OCI-LY1 (cell line): ENCODE results near the gene CELSR3.
A peak's percentile ranks its signal among the peaks of the same experiment; 100 is the strongest.

Experiments
- H2AFZ ChIP-seq: fragments of 200-600 bp; sonication (generic), shearing (Covaris generic); 2 replicates; pipeline ENCODE4 v1.6.0; 2014; ENCODE audit warnings: antibody characterized with exemption, mild to moderate bottlenecking, low read length
- H3F3A ChIP-seq: fragments of 200-600 bp; sonication (generic), shearing (Covaris generic); 2 replicates; pipeline ENCODE4 v1.6.0; 2014; ENCODE audit warnings: mild to moderate bottlenecking, antibody characterized with exemption, low read length, moderate library complexity; ENCODE audit not compliant: insufficient read depth
- H3K27ac ChIP-seq: fragments of 200-600 bp; sonication (generic); 2 replicates; pipeline ENCODE4 v1.5.1; 2014; ENCODE audit warnings: low read length, mixed run types, mild to moderate bottlenecking, low read depth; ENCODE audit not compliant: poor library complexity, severe bottlenecking
- H3K27me3 ChIP-seq: fragments of 200-600 bp; sonication (generic); 2 replicates; pipeline ENCODE4 v1.6.0; 2014; ENCODE audit warnings: antibody characterized with exemption, mild to moderate bottlenecking, low read length, moderate library complexity; ENCODE audit not compliant: insufficient read depth
- H3K36me3 ChIP-seq: fragments of 200-600 bp; sonication (generic); 2 replicates; pipeline ENCODE4 v1.6.1; 2014; ENCODE audit warnings: mild to moderate bottlenecking, antibody characterized with exemption, low read length, moderate library complexity, mixed read lengths; ENCODE audit not compliant: insufficient read depth
- H3K4me1 ChIP-seq: fragments of 200-600 bp; sonication (generic); 2 replicates; pipeline ENCODE4 v1.5.1; 2014; ENCODE audit warnings: mild to moderate bottlenecking, low read length, moderate library complexity; ENCODE audit not compliant: insufficient read depth, severe bottlenecking
- H3K4me2 ChIP-seq: fragments of 200-600 bp; sonication (generic), shearing (Covaris generic); 2 replicates; pipeline ENCODE4 v1.6.1; 2014; ENCODE audit warnings: low read length
- H3K4me3 ChIP-seq: fragments of 200-600 bp; sonication (generic); 2 replicates; pipeline ENCODE4 v1.5.1; 2014; ENCODE audit warnings: low read length, low read depth, mild to moderate bottlenecking, mixed read lengths; ENCODE audit not compliant: poor library complexity, severe bottlenecking
- H3K79me2 ChIP-seq: fragments of 200-600 bp; shearing (Covaris generic); 2 replicates; pipeline ENCODE4 v1.6.1; 2016; ENCODE audit warnings: mixed run types, low read length, mixed read lengths; ENCODE audit not compliant: insufficient read depth
- H3K9ac ChIP-seq: fragments of 200-600 bp; sonication (generic), shearing (Covaris generic); 2 replicates; pipeline ENCODE4 v1.6.1; 2014; ENCODE audit warnings: mild to moderate bottlenecking, low read length, mixed read lengths
- H3K9me2 ChIP-seq: fragments of 200-600 bp; sonication (generic), shearing (Covaris generic); 2 replicates; pipeline ENCODE4 v1.6.1; 2014; ENCODE audit warnings: low read depth, mild to moderate bottlenecking, low read length, mixed read lengths
- H3K9me3 ChIP-seq: fragments of 200-600 bp; shearing (Covaris generic); 2 replicates; pipeline ENCODE4 v1.6.1; 2014; ENCODE audit warnings: low read length, mixed read lengths
- H4K20me1 ChIP-seq: fragments of 200-600 bp; sonication (generic), shearing (Covaris generic); 2 replicates; pipeline ENCODE4 v1.6.0; 2016; ENCODE audit warnings: mild to moderate bottlenecking, low read length; ENCODE audit not compliant: insufficient read depth
- CTCF ChIP-seq: fragments of 200-600 bp; sonication (generic), shearing (Covaris generic); IDR thresholded peaks from 2 replicates; pipeline ENCODE4 v1.5.1; 2017; ENCODE audit warnings: mild to moderate bottlenecking, antibody characterized with exemption, low read length, moderate library complexity, mixed read lengths
- EZH2 ChIP-seq: fragments of 200-600 bp; sonication (generic), shearing (Covaris generic); IDR thresholded peaks from 2 replicates; pipeline ENCODE4 v1.8.0; 2017; ENCODE audit warnings: borderline replicate concordance, mixed run types, mild to moderate bottlenecking, antibody characterized with exemption, low read length, moderate library complexity, mixed read lengths

Gene CELSR3

DNA sequence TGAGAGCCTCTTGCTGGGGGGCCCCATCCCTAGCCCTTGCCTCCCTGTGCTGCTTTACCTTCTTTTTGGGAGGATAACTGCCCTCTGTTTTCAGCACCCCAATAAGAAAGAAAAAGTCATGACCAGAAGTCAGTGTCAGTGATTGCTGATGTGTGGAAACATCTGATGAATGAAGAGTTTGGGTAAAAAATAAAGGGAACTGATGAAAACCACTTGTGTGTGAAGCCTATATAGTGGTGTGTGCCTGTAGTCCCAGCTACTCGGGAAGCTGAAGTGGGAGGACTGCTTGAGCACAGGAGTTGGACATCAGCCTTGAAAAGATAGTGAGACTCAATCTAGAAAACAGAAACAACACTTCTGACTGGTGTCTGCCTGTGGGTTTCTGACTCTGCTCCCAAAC, 9.8 kb upstream of the CELSR3 start:
- Histone ChIP-seq H3F3A (no peaks in the 10 kb centered on the region), H3K27ac (no peak overlapping the region), H3K4me2 (no peak overlapping the region), H3K4me3 (no peak overlapping the region), H3K9me2 (no peaks in the 10 kb centered on the region), H3K9me3 (no peaks in the 10 kb centered on the region), H2AFZ (no peak overlapping the region), H3K9ac (no peak overlapping the region), H4K20me1 (no peaks in the 10 kb centered on the region), H3K4me1 (no peaks in the 10 kb centered on the region), H3K36me3 (peaks cover 32% of the 10 kb centered on the region), H3K27me3 (no peaks in the 10 kb centered on the region), H3K79me2 (no peaks in the 10 kb centered on the region)
- TF ChIP-seq CTCF, result no peak
- TF ChIP-seq EZH2, result no peak

DNA sequence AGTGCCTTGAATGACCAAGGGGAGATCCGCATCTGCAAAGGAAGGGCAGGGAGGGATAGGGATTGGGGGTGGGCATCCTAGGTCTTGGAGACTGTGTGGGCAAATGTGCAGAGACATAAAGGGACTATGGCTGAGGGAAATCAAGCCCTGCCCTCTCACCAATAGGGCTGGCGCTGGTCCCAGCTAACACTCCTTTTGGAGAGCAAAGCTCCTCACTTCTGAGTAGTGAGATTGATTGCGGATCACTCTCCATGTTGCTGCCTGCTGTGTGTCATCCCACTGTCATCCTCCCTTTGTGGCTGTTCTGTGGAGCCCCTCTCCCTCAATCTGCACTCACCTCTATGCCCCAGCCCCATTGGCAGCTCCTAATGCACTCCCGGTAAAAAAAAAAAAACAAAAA, 2.2 kb upstream of the CELSR3 start:
- Histone ChIP-seq H3K9ac (no peak overlapping the region), H2AFZ (no peak overlapping the region), H3K4me3 (no peak overlapping the region), H3K27me3 (no peaks in the 10 kb centered on the region), H3K79me2 (no peaks in the 10 kb centered on the region), H3K9me2 (no peaks in the 10 kb centered on the region), H3K9me3 (no peaks in the 10 kb centered on the region), H3K27ac (no peak overlapping the region), H3K4me1 (peaks cover 8% of the 10 kb centered on the region), H3K36me3 (peaks cover 8% of the 10 kb centered on the region; the same call in 1 of the 2 replicates), H3K4me2 (no peak overlapping the region), H3F3A (no peaks in the 10 kb centered on the region), H4K20me1 (no peaks in the 10 kb centered on the region)
- no peak for TF ChIP-seq EZH2
- no peak for TF ChIP-seq CTCF

- no peaks in the 10 kb centered on the region for H3F3A ChIP-seq
- peak overlapping the region; percentile 89 for H3K4me2 ChIP-seq
- no peaks in the 10 kb centered on the region for H3K9me3 ChIP-seq
- H2AFZ ChIP-seq, result no peak overlapping the region
- no peaks in the 10 kb centered on the region for H4K20me1 ChIP-seq
- no peaks in the 10 kb centered on the region for H3K79me2 ChIP-seq
- no peak overlapping the region for H3K9ac ChIP-seq
- no peak for TF ChIP-seq EZH2
- TF ChIP-seq CTCF, result peak; percentile 6; the same call in 1 of the 2 replicates
- H3K4me3 ChIP-seq, result peak overlapping the region; percentile 67
- peaks cover 8% of the 10 kb centered on the region for H3K4me1 ChIP-seq
- no peaks in the 10 kb centered on the region for H3K27me3 ChIP-seq
- 0 out of 2 replicates have a peak, but pooled peaks cover 8% of the 10 kb centered on the region for H3K36me3 ChIP-seq
- peak overlapping the region; percentile 67 for H3K27ac ChIP-seq
- H3K9me2 ChIP-seq, result no peaks in the 10 kb centered on the region
These were observed 1.6 kb upstream of the CELSR3 start for GRCh38 chr3:48664313-48664644.
